ENCODE results near the gene L3MBTL4.
"Not testable (repeated sequence)": the region's sequence is repeated elsewhere in the genome, so short reads cannot be mapped to it uniquely, and the experiment has no call there.

The L3MBTL4 gene

DNA sequence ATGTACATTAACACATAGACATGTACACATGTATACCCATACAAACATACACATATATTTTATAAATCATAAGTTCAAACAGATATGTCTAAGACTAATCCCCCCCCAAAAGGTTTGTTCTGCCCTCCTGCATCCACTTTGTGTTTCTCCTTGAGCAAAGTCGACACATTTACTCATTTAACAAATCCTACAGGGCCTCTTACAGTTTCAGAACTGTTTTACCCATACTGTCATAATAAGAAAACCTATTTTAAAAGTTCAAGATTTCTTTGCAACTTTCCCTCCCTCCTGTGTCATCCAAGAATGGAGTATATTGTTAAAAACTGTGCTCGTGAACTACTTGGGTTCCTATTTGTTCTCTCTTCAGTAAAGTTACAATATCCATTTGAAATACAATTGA is 166.7 kb downstream of the L3MBTL4 start:
- no peak for DNase-seq

DNA sequence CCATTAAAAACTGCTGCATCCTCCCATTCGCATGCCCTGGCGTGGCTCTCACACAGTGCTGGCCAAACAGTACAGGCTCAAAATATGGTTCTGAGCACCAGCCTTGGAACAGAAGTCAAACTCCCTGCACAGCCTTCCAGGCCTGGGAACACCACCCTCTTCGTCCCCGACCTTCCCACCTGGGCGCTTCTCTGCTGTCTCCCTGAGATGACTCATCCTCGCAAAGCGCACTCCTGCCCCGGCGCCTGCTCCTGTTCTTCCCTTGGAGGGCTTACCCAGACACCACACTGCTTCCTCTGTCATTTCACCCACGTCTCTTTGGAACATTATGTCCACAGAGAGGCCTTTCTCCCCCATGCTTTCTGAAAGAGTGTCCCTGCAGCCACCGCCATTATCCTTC is 172.7 kb downstream of the L3MBTL4 start:
- DNase-seq: no peak

DNA sequence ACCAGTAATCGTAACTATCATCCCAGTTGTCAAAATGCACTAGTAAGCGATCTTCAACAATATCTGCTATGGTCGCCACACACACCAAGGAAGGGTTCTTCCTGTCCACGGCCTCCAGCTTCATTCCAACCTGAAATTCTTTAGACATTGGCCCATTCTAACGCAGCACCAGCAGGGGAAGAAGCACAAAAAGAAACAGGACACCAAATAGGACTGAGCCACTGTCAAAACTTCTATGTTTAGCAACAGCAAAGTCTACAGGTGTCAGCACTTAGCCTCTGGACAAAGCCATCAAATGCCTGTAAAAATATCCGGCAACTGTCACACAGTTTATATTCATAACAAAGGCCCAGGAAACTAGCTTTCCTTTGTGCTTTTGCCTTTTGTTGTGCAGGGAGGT is 175.0 kb downstream of the L3MBTL4 start:
- DNase-seq: no peak

DNA sequence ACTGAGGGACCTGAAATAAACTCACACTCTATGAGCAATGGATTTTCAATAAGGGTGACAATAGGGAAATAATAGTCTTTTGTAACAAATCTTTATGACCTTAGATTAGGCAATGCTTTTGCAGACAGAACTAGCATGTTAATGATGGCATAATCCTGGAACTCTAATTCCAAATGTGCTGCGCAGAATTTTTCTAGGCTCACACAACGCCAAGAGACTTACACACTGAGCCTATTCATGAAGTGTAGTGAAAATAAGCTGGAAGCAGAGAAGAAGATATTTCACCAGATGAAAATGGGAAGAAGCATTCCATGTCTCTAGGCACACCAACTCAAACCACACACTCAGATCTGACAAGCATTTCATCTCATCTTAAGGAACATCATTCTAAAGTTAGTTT is 178.5 kb downstream of the L3MBTL4 start:
- no peak for DNase-seq

DNA sequence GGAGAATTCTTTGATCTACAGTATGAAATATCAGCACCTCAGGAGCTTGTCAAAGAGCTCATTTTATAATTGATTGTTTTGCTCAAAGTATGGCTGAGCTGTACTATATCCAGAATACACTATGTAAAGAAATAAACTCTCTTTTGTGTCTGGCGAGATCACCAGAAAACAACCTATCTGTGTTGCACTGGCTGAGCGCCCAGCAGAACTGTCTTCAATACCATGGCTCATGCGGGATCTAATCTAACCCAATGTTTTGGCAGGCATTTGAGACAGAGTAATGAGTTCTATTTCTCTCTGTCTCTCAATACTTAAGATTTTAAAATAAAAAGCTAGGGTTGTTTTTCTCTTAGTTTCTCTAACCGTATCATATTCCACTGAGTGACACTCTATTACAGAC is 192.4 kb downstream of the L3MBTL4 start:
- no peak for DNase-seq

DNA sequence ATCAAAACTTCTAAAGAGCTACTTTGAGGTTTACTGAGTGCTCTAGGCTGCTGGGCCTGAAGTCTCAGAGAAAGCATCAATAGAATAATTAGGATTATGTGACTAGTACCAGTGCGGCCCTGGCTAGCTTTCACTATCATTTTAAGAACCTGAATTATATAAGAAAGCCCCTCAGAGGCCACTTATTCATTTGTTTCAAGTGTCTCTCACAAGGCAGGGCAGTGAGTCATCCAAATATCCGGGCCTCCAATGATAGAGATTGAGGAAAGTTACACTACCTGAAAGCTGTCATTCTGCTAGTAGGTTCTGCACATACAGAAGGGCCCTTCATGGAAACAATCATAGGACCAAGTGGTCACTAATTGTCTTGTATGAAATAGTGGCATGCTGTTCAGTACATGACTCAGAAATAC is 193.1 kb downstream of the L3MBTL4 start:
- no peak for DNase-seq

DNA sequence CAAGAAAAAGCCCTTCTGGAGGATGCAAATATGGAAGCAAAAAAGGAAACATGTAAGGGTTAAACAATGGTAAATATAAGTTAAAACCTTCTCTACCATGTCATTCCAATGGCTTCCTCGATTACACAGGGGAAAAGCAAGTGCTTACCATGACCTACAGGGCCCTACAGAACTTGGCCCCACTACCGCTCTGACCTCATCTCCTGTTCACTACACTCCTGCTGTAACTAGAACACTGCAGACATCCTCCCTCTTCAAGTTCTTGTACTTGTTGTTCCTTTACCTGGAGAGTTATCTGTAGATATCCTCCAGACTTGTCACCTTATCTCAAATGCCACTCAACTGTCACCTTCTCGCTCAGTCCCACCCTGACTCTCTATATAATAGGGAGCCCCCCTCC is 194.6 kb downstream of the L3MBTL4 start:
- DNase-seq: no peak

DNA sequence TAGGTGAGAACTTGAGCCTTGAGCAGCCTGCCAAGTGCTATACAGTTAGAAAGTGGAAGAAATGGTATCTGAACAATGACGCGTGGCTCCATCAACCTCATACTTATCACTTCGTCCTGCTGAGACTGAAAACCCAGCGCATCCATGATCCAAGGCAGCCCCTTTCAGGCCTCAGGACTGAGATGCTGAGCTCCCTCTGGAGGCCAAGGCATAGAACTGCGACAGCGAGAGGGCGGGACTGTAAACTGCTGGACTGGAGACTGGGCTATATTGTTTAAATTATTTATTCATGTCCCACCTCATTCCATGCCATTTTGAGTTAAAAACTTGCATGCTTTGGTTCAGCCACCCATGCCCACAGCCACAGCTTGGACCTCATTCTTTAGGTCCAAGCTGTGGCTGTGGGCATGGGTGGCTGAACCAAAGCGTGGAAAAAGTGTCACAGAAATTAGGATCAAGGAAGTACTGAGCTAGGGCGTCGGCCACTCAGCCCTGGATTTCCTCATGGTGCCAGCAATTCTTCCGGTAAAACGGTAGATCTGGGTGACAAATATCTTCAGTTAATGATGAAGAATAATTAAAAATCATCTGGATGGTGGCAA is 195.5 kb downstream of the L3MBTL4 start:
- peak; percentile 3 for DNase-seq

DNA sequence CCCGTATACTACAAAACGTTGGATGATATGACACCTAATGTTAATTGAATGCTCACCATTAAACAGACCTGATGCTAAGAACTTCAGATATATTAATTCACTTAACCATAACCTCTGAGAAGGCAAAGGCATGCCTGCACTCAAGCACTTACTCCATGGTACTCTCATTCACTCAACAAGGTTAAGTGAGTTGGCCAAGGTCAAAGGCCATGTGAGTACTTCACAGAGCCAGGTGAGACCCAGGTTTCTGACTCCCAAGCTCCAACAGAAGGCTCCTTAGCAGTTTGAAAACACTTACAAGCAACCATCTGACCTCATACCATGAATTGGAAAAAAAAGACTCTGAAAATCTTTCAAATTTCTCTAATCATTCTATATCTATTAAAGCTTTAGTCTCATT is 198.8 kb downstream of the L3MBTL4 start:
- no peak for DNase-seq

DNA sequence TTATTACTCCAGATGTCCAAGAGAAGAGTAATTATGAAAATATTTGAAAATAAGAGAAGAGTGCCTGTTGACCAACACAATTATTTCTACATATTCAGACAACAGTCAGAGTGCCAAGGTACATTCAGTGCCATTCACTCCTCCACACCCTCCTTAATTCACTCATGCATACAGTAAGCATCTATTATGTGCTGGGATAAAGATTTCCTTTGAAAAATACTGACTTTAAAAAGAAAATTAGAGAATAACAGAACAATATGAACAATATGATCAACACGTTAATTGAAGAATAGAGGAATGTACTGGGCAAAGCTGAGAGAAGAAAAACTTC is 203.6 kb downstream of the L3MBTL4 start:
- DNase-seq: no peak

DNA sequence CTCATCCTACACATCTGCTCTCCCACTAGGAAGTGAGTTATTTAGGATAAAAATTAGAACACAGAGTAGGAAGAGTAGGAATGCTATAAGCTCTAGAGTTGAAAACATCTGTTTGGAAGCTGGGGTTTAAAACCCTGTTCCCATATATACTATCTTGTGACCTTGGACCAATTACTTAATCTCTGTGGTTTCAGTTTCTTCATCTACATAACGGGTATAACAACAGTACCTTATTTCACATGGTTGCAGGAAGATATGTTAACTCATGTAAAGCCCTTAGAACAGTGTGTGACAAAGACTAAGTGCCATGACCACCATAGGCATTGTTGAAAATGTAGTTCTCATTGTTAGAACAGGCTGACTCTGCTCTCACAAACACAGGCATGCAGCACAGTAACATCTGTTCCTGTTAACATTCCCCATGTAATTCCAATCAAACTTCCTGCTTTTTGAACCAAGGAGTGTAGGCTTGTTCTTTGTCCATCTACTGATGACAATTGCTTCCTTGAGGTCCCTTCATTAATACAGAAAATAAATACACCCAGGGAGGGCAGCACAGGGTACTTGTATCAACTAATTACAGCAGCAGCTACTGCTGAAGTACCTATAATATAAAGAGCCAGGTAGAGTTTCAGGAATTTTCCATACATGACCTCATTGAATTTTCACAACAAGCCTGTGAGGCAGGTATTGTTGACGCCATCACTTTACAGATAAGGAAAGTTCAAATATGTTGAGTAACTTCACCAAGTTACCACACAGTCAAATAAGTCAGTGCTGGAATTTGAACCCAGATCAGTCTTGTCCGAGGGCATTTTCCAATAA is 204.2 kb downstream of the L3MBTL4 start:
- no peak for DNase-seq

DNA sequence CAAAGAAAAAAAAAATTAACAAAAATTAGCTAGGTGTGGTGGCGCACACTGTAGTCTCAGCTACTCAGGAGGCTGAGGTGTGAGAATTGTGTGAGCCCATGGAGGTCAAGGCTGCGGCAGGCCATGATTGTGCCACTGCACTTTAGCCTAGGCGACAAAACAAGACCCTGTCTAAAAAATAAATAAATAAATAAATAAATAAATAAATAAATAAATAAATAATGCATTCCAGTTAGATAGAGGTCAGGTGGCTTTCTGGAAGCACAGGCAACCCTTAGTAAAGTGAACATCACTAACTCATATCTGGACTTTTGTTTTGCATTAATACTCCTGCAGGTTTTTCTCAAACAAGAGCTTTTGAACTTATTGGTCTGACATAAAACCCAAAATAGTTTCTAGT is 206.8 kb downstream of the L3MBTL4 start:
- no peak for DNase-seq

DNA sequence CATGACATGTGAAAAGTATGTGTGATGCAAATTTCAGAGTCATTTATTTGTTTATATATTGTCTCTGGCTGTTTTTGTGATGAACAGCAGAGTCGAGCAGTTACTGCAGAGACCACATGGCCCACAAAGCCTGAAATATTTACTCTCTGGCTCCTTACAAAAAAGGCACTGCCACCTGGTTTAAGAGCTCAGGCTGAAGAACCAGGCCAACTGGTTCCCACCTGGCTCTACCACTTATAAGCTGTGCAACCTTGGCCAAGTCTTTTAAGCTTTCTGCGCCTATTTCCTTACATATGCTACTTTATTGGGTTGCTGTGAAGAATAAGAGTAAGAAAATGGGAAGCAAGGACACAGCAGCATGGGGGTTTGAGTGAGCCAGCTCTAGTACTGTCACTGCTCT is 207.6 kb downstream of the L3MBTL4 start:
- DNase-seq: no peak

DNA sequence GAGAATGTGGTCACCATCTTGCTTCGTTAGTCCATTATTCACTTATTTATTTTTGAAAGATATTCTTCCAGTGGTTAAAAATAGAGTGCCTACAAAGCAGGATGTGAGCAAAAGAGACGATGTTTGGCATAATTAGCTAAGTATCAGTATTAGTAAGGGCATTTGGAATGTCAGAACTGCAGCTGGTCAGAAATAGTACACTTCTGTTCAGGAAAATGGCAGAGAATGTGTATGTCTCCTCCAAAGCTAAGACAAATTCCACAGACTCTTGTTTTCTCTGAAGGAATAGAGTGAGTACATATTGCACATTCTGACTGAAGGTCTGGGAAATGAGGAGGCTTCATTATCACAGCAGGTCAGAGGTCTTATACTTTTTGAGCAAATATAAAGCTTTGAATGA is 209.0 kb downstream of the L3MBTL4 start:
- DNase-seq: no peak

DNA sequence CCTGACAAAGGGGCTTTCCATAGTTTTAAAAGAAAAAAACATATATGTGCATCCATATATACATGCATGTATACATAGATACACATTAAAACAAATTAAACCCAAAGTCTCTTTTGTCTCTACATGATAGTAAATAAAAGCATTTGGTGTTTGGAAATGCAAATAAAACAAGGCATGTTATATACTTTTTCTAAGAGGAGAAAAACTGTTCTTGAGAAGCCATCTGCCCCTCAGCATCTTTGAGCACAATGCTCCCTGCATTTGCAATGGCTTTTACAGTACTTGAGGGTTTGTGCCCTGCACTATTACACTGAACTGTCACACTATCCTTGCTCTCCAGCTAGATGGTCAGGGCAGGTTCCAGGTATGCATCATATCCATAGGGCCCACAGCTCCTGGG is 210.2 kb downstream of the L3MBTL4 start:
- DNase-seq: no peak

DNA sequence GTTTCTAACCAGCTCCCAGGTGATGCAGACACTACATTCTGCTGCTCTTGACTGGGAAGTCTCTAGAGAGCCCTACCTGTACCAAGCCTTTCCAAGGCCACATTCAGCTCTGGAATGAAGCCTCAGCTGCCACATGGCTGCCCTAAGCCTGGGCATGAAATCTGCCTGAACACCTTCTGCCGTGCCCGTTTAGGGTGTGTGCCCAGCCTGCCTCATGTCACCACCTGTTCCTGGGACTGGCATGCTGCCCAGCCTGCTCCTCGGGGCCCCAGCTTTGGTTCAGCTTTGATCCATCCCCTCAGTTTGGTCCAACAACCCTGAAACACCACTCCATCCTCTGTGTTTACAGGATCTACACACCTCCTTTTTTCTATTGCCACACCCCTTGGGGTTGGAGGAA is 210.9 kb downstream of the L3MBTL4 start:
- DNase-seq: no peak

DNA sequence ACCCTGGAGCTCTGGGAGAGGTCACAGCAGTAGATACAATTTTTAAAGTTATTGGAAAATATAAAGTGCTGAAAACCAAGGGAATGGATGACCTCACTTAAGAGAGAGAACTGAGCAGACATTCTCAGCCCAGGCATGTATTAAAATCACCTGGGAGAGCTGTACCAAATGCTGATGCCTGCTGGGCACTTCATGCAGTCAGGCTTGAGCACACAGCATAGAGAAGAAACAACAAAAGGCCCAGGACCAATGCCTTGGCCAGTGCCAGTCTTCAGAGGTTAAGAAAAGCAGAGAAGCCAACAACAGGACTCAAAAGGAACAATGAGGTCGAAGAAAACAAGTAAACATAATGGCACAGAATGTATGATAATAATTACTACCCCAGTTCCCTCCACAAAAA is 211.8 kb downstream of the L3MBTL4 start:
- DNase-seq: no peak

DNA sequence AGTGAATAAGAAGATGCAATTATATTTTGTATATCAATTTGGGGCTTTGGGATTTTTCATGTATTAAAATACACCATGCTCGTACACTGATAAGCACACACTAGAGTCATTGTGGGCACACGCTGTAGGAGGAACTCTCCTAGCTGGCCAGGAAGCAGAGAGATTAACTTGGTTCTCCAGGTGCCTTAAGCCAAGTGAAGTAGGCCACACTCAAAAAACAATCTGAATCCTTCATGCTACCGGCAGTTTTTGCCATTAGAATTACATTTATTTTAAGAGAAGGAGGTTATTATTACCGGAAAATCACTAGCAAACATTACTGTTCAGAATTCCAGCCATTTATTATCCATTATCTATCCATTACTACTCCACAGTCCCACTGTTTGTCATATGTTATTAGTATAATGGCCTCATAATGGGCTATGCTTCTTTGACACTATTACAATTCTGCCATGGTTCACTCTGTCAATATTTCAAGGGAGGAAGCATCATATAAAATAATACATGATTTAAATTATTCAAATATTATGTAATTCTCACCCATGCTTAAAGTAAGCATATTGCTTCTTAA is 214.4 kb downstream of the L3MBTL4 start:
- no peak for DNase-seq

DNA sequence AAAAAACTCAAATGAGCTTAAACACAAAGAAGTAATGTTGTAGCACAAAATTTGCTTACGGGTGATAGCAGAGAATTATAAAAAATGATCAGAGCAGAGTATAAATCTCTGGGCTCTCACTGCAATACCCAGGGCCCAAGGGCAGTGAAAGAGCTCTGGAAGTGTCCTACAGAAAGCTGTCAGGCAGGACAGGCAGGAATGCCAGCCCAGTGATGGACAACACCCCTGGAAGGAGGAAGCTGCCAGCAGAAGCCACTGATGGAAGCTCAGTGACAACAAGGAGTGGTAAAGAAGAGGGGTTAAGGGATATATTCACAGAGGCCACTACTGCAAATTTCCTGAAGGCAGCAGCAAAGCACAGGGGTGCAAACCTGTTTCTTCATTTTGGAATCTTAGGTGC is 214.9 kb downstream of the L3MBTL4 start:
- DNase-seq: no peak

DNA sequence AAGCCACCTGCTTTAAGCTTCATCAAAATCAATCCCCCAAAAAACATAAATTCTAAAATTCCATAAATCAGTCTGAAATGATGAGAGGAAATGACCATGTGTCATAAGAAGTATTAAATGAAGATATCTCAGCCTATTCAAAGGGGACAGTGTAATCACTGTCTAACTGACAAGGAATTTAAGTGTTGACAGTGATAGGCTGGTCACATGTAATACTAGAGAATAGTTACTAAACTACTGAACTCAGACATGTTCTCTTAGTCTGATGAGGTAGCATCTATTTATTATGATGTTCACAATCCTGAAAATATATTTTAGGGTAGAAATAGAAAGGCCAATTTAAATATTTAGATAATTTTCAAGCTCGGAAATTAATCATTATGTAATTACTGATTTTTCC is 216.1 kb downstream of the L3MBTL4 start:
- no peak for DNase-seq

DNA sequence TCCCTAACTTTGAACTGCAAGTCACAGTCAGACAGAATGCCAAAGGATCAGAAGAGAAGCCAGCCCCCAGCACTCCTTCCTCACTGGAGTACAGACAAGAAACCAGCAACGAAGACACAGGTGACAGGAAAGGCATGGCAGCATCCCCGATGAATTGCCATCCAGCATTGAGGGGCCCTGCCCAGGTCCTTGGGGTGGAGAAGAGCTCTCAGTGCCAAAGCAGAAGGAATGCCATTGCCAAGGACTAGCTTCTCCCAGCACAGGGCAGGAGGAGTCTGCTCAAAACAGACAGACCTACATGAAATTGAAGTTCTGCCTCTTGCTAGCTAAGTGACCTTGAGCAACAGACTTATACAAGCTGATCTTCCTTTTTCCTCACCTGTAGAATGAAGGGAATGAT is 220.1 kb downstream of the L3MBTL4 start:
- no peak for DNase-seq

DNA sequence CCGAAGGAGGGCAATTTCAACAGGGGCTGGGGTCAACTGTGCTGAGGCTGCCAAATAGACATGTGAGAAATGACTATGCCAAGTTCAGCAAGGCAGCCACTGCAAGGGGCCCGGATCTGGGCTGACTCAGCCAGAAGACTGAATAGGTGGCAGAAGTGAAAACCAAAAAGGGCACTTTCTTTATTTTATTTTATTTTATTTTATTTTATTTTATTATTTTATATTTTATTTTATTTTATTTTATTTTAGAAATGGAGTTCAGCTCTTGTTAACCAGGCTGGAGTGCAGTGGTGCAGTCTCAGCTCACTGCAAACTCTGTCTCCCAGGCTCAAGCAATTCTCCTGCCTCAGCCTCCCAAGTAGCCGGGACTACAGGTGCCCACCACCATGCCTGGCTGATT is 228.9 kb downstream of the L3MBTL4 start:
- DNase-seq: not testable (repeated sequence)

DNA sequence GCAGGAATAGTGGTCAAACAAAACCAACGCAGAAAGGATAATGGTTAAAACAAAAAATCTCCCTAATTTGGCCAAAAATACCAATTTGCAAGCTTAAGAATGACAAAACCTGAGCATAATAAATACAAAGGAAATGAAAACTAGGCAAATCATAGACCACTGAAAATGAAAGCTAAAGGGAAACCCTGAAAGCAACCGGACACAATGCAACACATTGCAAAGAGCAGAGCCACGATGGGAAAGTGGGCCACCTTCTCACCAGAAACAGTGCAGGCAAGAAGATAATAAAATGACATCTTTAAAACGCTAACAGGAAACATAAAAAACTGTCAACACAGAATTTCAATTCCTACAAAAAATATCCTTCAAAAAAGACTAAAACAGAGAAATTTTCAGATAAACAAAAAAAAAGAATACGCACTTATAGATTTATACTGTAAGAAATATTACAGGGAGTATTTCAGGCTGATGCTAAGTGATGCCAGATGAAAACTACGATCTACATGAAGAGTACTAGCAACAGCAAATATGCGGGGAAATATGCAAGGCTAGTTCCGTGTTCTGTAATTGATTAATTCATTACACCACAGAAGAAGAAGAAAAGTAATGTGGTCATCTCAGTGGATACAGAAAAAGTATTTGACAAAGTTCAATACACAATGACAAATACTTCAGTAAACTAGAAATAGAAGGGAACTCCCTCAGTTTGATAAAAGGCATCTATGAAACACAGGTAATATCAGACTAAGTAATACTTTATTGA is 239.5 kb downstream of the L3MBTL4 start:
- no peak for DNase-seq

DNA sequence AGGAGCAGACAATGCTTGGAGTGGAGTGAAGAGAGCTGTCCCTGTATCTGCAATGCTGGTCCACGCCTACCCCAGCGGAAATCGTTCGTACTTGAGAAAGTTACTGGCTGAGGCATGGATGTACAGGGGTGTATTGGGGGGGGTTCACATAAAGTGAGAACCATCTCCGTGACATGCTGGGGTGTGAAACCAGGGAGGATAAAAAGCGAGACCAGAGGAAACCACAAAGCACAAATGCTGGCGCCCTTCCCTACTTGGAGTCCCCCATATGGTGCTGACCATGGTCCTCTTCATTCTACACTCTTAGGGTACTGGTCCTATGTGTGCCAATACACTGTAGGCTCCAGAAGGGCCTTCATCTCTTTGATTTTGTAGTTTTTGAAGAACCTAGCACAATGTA is 244.1 kb downstream of the L3MBTL4 start:
- DNase-seq: no peak
